SU-DHL-6 (cell line): ENCODE measurements around the gene HOXD10.

ENCODE experiments used
- CTCF ChIP-seq: fragments of 200-600 bp; sonication (generic); IDR thresholded peaks from one replicate; pipeline ENCODE4 v1.5.1; 2017; ENCODE audit warnings: antibody characterized with exemption, mild to moderate bottlenecking, low read length, moderate library complexity; ENCODE audit not compliant: insufficient read depth, poor library complexity, severe bottlenecking
- EZH2phosphoT487 ChIP-seq: fragments of 200-600 bp; sonication (generic), shearing (Covaris generic); conservative IDR thresholded peaks from 2 replicates; pipeline ENCODE4 v1.6.1; 2018; ENCODE audit warnings: mild to moderate bottlenecking, antibody characterized with exemption, low read length, moderate library complexity, mixed read lengths

- TF ChIP-seq CTCF (no peak), EZH2phosphoT487 (no peak)
Measured at GRCh38 chr2:176166272-176166671, 49.7 kb downstream of the HOXD10 start.
